ENCODE results near the gene C11orf24.

- TF ChIP-seq CTCF (IDR thresholded peaks at IDR 0.05 in 2 of 3, conservative IDR thresholded peaks at IDR 0.05 in 1 of 3; ENCODE audit: control insufficient read depth in 2 of 3, extremely low read depth in 1 of 3, insufficient read depth in 1 of 3, low read depth in 3 of 3, low read length in 3 of 3) (no peak), SP1 (IDR thresholded peaks at IDR 0.05; ENCODE audit: low read depth, low read length) (peak; percentile 59), TARDBP (IDR thresholded peaks at IDR 0.05; ENCODE audit: borderline replicate concordance) (peak; percentile 78; the same call in 1 of the 2 replicates)
Measured at GRCh38 chr11:68271781-68272608, at the start of gene C11orf24.
